ENCODE measurements around the gene NPAS3.

The NPAS3 gene

GRCh38 chr14:33642691-33643244 lies 704.1 kb downstream of the NPAS3 start:
- Mint-ChIP-seq H3K27me3 (no peaks in the 10 kb centered on the region), H3K36me3 (ENCODE audit: insufficient read depth) (no peaks in the 10 kb centered on the region), H3K4me3 (no peak overlapping the region), H3K9me3 (peaks cover 2 to 6% of the 10 kb centered on the region in 2 donors), H3K4me1 (ENCODE audit: low read depth in 2 of 2) (no peaks in the 10 kb centered on the region), H3K27ac (no peak overlapping the region)
- DNase-seq (no peak), ATAC-seq (replicated peaks) (no peak)

- no peak for DNase-seq
- Mint-ChIP-seq H3K27me3 (no peaks in the 10 kb centered on the region), H3K4me3 (no peak overlapping the region), H3K4me1 (ENCODE audit: low read depth in 2 of 2) (no peaks in the 10 kb centered on the region), H3K36me3 (ENCODE audit: insufficient read depth) (no peaks in the 10 kb centered on the region), H3K9me3 (peaks cover 2 to 6% of the 10 kb centered on the region in 2 donors), H3K27ac (no peak overlapping the region)
- no peak for ATAC-seq (replicated peaks)
Observed at GRCh38 chr14:33643426-33644181, 704.9 kb downstream of the NPAS3 start.

- H3K36me3 Mint-ChIP-seq (ENCODE audit: insufficient read depth): no peaks in the 10 kb centered on the region
- H3K4me3 Mint-ChIP-seq: no peak overlapping the region
- DNase-seq (no peak), ATAC-seq (replicated peaks) (no peak)
- H3K4me1 Mint-ChIP-seq (ENCODE audit: low read depth in 2 of 2): no peaks in the 10 kb centered on the region
- peaks cover 6 to 10% of the 10 kb centered on the region in 2 donors for H3K9me3 Mint-ChIP-seq
- no peak overlapping the region for H3K27ac Mint-ChIP-seq
- H3K27me3 Mint-ChIP-seq: no peaks in the 10 kb centered on the region
Observed at GRCh38 chr14:33646692-33647260, 708.1 kb downstream of the NPAS3 start.

GRCh38 chr14:33647385-33647786 lies 708.7 kb downstream of the NPAS3 start:
- Mint-ChIP-seq H3K27ac (no peak overlapping the region), H3K36me3 (ENCODE audit: insufficient read depth) (no peaks in the 10 kb centered on the region), H3K4me3 (no peak overlapping the region), H3K4me1 (ENCODE audit: low read depth in 2 of 2) (no peaks in the 10 kb centered on the region), H3K9me3 (peaks cover 6 to 10% of the 10 kb centered on the region in 2 donors), H3K27me3 (no peaks in the 10 kb centered on the region)
- ATAC-seq (replicated peaks) (no peak), DNase-seq (no peak)

GRCh38 chr14:33650430-33650829 lies 711.8 kb downstream of the NPAS3 start:
- DNase-seq: no peak
- H3K27me3 Mint-ChIP-seq: no peaks in the 10 kb centered on the region
- no peaks in the 10 kb centered on the region for H3K4me1 Mint-ChIP-seq (ENCODE audit: low read depth in 2 of 2)
- H3K27ac Mint-ChIP-seq: no peak overlapping the region
- H3K4me3 Mint-ChIP-seq: no peak overlapping the region
- no peak for ATAC-seq (replicated peaks)
- H3K9me3 Mint-ChIP-seq: peaks cover 6 to 10% of the 10 kb centered on the region in 2 donors
- H3K36me3 Mint-ChIP-seq (ENCODE audit: insufficient read depth): no peaks in the 10 kb centered on the region

- Mint-ChIP-seq H3K4me1 (ENCODE audit: low read depth in 2 of 2) (no peaks in the 10 kb centered on the region), H3K9me3 (peaks cover 0 to 10% of the 10 kb centered on the region in 2 donors), H3K27ac (no peak overlapping the region), H3K36me3 (ENCODE audit: insufficient read depth) (no peaks in the 10 kb centered on the region), H3K27me3 (no peaks in the 10 kb centered on the region), H3K4me3 (no peak overlapping the region)
- ATAC-seq (replicated peaks): no peak
- DNase-seq: no peak
Observed at GRCh38 chr14:33652566-33653307, 714.1 kb downstream of the NPAS3 start.

GRCh38 chr14:33653308-33653695 lies 714.6 kb downstream of the NPAS3 start:
- no peak for ATAC-seq (replicated peaks)
- no peak overlapping the region for H3K27ac Mint-ChIP-seq

GRCh38 chr14:33655421-33655820 lies 716.7 kb downstream of the NPAS3 start:
- peaks cover 0 to 11% of the 10 kb centered on the region in 2 donors for H3K9me3 Mint-ChIP-seq
- no peak for DNase-seq

More at GRCh38 chr14:33653308-33653695, 714.6 kb downstream of the NPAS3 start:
- Mint-ChIP-seq H3K36me3 (ENCODE audit: insufficient read depth) (no peaks in the 10 kb centered on the region), H3K9me3 (peaks cover 0 to 10% of the 10 kb centered on the region in 2 donors), H3K27me3 (no peaks in the 10 kb centered on the region), H3K4me3 (no peak overlapping the region), H3K4me1 (ENCODE audit: low read depth in 2 of 2) (no peaks in the 10 kb centered on the region)
- no peak for DNase-seq

GRCh38 chr14:33657476-33657875 lies 718.8 kb downstream of the NPAS3 start:
- H3K27ac Mint-ChIP-seq: no peak overlapping the region
- no peaks in the 10 kb centered on the region for H3K4me1 Mint-ChIP-seq (ENCODE audit: low read depth in 2 of 2)
- no peak overlapping the region for H3K4me3 Mint-ChIP-seq
- peaks cover 0 to 7% of the 10 kb centered on the region in 2 donors for H3K9me3 Mint-ChIP-seq
- H3K36me3 Mint-ChIP-seq (ENCODE audit: insufficient read depth): no peaks in the 10 kb centered on the region
- no peak for DNase-seq
- H3K27me3 Mint-ChIP-seq: no peaks in the 10 kb centered on the region
- ATAC-seq (replicated peaks): no peak

More at GRCh38 chr14:33655421-33655820, 716.7 kb downstream of the NPAS3 start:
- Mint-ChIP-seq H3K4me1 (ENCODE audit: low read depth in 2 of 2) (no peaks in the 10 kb centered on the region), H3K4me3 (no peak overlapping the region), H3K27ac (no peak overlapping the region), H3K27me3 (no peaks in the 10 kb centered on the region), H3K36me3 (ENCODE audit: insufficient read depth) (no peaks in the 10 kb centered on the region)
- ATAC-seq (replicated peaks): no peak

GRCh38 chr14:33660248-33660647 lies 721.6 kb downstream of the NPAS3 start:
- DNase-seq (no peak), ATAC-seq (replicated peaks) (no peak)
- Mint-ChIP-seq H3K9me3 (peaks cover 7 to 13% of the 10 kb centered on the region in 2 donors), H3K27ac (no peak overlapping the region), H3K4me1 (ENCODE audit: low read depth in 2 of 2) (no peaks in the 10 kb centered on the region), H3K27me3 (no peaks in the 10 kb centered on the region), H3K36me3 (ENCODE audit: insufficient read depth) (no peaks in the 10 kb centered on the region), H3K4me3 (no peak overlapping the region)

GRCh38 chr14:33661101-33661500 lies 722.4 kb downstream of the NPAS3 start:
- H3K4me1 Mint-ChIP-seq (ENCODE audit: low read depth in 2 of 2): no peaks in the 10 kb centered on the region
- DNase-seq: no peak
- H3K4me3 Mint-ChIP-seq: no peak overlapping the region
- H3K27ac Mint-ChIP-seq: no peak overlapping the region
- no peaks in the 10 kb centered on the region for H3K27me3 Mint-ChIP-seq
- no peak for ATAC-seq (replicated peaks)
- H3K36me3 Mint-ChIP-seq (ENCODE audit: insufficient read depth): no peaks in the 10 kb centered on the region
- H3K9me3 Mint-ChIP-seq: peaks cover 5 to 13% of the 10 kb centered on the region in 2 donors

- peaks cover 1 to 13% of the 10 kb centered on the region in 2 donors for H3K9me3 Mint-ChIP-seq
- no peak for ATAC-seq (replicated peaks)
- H3K4me3 Mint-ChIP-seq: no peak overlapping the region
- H3K4me1 Mint-ChIP-seq (ENCODE audit: low read depth in 2 of 2): no peaks in the 10 kb centered on the region
- DNase-seq: no peak
- no peak overlapping the region for H3K27ac Mint-ChIP-seq
- H3K27me3 Mint-ChIP-seq: no peaks in the 10 kb centered on the region
- no peaks in the 10 kb centered on the region for H3K36me3 Mint-ChIP-seq (ENCODE audit: insufficient read depth)
Observed at GRCh38 chr14:33668066-33668465, 729.4 kb downstream of the NPAS3 start.

GRCh38 chr14:33669111-33669510 lies 730.4 kb downstream of the NPAS3 start:
- ATAC-seq (replicated peaks): no peak
- H3K27ac Mint-ChIP-seq: no peak overlapping the region
- no peaks in the 10 kb centered on the region for H3K36me3 Mint-ChIP-seq (ENCODE audit: insufficient read depth)
- no peak overlapping the region for H3K4me3 Mint-ChIP-seq
- H3K9me3 Mint-ChIP-seq: peaks cover 1 to 5% of the 10 kb centered on the region in 2 donors
- H3K4me1 Mint-ChIP-seq (ENCODE audit: low read depth in 2 of 2): no peaks in the 10 kb centered on the region
- H3K27me3 Mint-ChIP-seq: no peaks in the 10 kb centered on the region
- no peak for DNase-seq
